GM23338 (cell line): Measurements from ENCODE around the gene CHST12. TPM values are rescaled to one million over a fixed set of nuclear protein-coding genes. Genes with fewer than 3 reads are reported as not detected.

Source experiments
- ATAC-seq: fragments of 200-7000 bp; cut with Tn5 transposase; 3 replicates; pipeline ENCODE4 v1.9.1; 2020
- DNase-seq: peaks from one replicate; pipeline ENCODE4 v3.0.0-alpha.2; 2015; ENCODE audit warnings: low spot score
- H2AFZ ChIP-seq: fragments of 200-600 bp; sonication (generic); 2 replicates; pipeline ENCODE4 v1.8.0; 2016; ENCODE audit warnings: antibody characterized with exemption, mild to moderate bottlenecking, moderate library complexity
- H3F3A ChIP-seq: fragments of 200-600 bp; sonication (generic); replicated peaks from 2 replicates; pipeline ENCODE4 v1.8.0; 2017; ENCODE audit warnings: antibody characterized with exemption, mixed run types, low read depth
- H3K27ac ChIP-seq: fragments of 200-600 bp; sonication (generic); 2 replicates; pipeline ENCODE4 v1.6.1; 2016; ENCODE audit warnings: low read depth
- H3K27me3 ChIP-seq: fragments of 200-600 bp; sonication (generic); 2 replicates; pipeline ENCODE4 v1.8.0; 2016; ENCODE audit warnings: mild to moderate bottlenecking, mixed run types, moderate library complexity; ENCODE audit not compliant: insufficient read depth
- H3K36me3 ChIP-seq: fragments of 200-600 bp; sonication (generic); 2 replicates; pipeline ENCODE4 v1.8.0; 2016; ENCODE audit warnings: mild to moderate bottlenecking; ENCODE audit not compliant: insufficient read depth
- H3K4me1 ChIP-seq: fragments of 200-600 bp; sonication (generic); 2 replicates; pipeline ENCODE4 v1.8.0; 2016; ENCODE audit warnings: mild to moderate bottlenecking, moderate library complexity; ENCODE audit not compliant: insufficient read depth
- H3K4me2 ChIP-seq: fragments of 200-600 bp; sonication (generic); 2 replicates; pipeline ENCODE4 v1.7.1; 2017; ENCODE audit warnings: mixed run types
- H3K4me3 ChIP-seq: fragments of 200-600 bp; sonication (generic); 2 replicates; pipeline ENCODE4 v1.6.1; 2016; ENCODE audit warnings: mixed run types
- H3K79me2 ChIP-seq: fragments of 200-600 bp; sonication (generic); replicated peaks from 2 replicates; pipeline ENCODE4 v1.8.0; 2017; ENCODE audit warnings: mild to moderate bottlenecking; ENCODE audit not compliant: insufficient read depth
- H3K9me2 ChIP-seq: fragments of 200-600 bp; sonication (generic); 2 replicates; pipeline ENCODE4 v1.8.0; 2017; ENCODE audit not compliant: insufficient read depth
- H4K20me1 ChIP-seq: fragments of 200-600 bp; sonication (generic); replicated peaks from 2 replicates; pipeline ENCODE4 v1.8.0; 2017; ENCODE audit warnings: mild to moderate bottlenecking; ENCODE audit not compliant: insufficient read depth
- H3K27ac Mint-ChIP-seq: 2 replicates; pipeline ENCODE4 v1.8.0; 2020; ENCODE audit warnings: inconsistent platforms, mild to moderate bottlenecking, moderate library complexity, mixed read lengths
- H3K27me3 Mint-ChIP-seq: 3 replicates; pipeline ENCODE4 v1.8.0; 2022; ENCODE audit warnings: low read depth, mild to moderate bottlenecking, moderate library complexity, mixed read lengths, inconsistent platforms; ENCODE audit not compliant: insufficient read depth, poor library complexity
- H3K36me3 Mint-ChIP-seq: 3 replicates; pipeline ENCODE4 v1.8.0; 2021; ENCODE audit warnings: low read depth, mild to moderate bottlenecking, inconsistent platforms, moderate library complexity, mixed read lengths
- H3K4me1 Mint-ChIP-seq: 3 replicates; pipeline ENCODE4 v1.8.0; 2020; ENCODE audit warnings: mild to moderate bottlenecking, inconsistent platforms, mixed read lengths
- H3K4me3 Mint-ChIP-seq: 3 replicates; pipeline ENCODE4 v1.8.0; 2021; ENCODE audit warnings: moderate library complexity, mild to moderate bottlenecking, inconsistent platforms, mixed read lengths
- H3K9me3 Mint-ChIP-seq: 3 replicates; pipeline ENCODE4 v1.8.0; 2020; ENCODE audit warnings: moderate library complexity, mild to moderate bottlenecking, inconsistent platforms, mixed read lengths
- CREB1 ChIP-seq: fragments of 250-450 bp; sonication (Bioruptor Pico); IDR thresholded peaks from 2 replicates; pipeline ENCODE4 v1.5.0; 2020; ENCODE audit warnings: low read depth, mild to moderate bottlenecking, moderate library complexity
- CTCF ChIP-seq, 2 experiments: fragments of 200-600 bp in 1 of 2; sonication (generic) in 1 of 2; conservative IDR thresholded peaks; 2 replicates each; pipeline versions ENCODE4 v1.5.1 to v1.6.1; 2016 to 2017; ENCODE audit warnings: antibody characterized with exemption in 2 of 2, low read depth in 2 of 2, mild to moderate bottlenecking in 2 of 2, moderate library complexity in 1 of 2
- EZH2 ChIP-seq: fragments of 200-600 bp; sonication (generic); IDR thresholded peaks from one replicate; pipeline ENCODE4 v1.8.0; 2017; ENCODE audit warnings: antibody characterized with exemption, mild to moderate bottlenecking, low read depth; ENCODE audit not compliant: unreplicated experiment
- EZH2phosphoT487 ChIP-seq: fragments of 200-600 bp; sonication (generic); IDR thresholded peaks from one replicate; pipeline ENCODE4 v1.8.1; 2018; ENCODE audit warnings: antibody characterized with exemption; ENCODE audit not compliant: unreplicated experiment
- JUNB ChIP-seq: IDR thresholded peaks from one replicate; pipeline ENCODE4 v1.6.1; 2016; ENCODE audit warnings: antibody characterized with exemption; ENCODE audit not compliant: unreplicated experiment
- POLR2AphosphoS5 ChIP-seq: IDR thresholded peaks from 2 replicates; pipeline ENCODE4 v1.6.1; 2016; ENCODE audit warnings: antibody characterized with exemption, low read depth
- REST ChIP-seq: IDR thresholded peaks from one replicate; pipeline ENCODE4 v1.6.1; 2018; ENCODE audit warnings: antibody characterized with exemption; ENCODE audit not compliant: unreplicated experiment
- STAT1 ChIP-seq: IDR thresholded peaks from one replicate; pipeline ENCODE4 v1.6.1; 2016; ENCODE audit warnings: antibody characterized with exemption; ENCODE audit not compliant: unreplicated experiment
- ZNF114 ChIP-seq: fragments of 250-450 bp; sonication (Bioruptor Pico); IDR thresholded peaks from 2 replicates; pipeline ENCODE4 v1.5.0; 2020; ENCODE audit warnings: mild to moderate bottlenecking, moderate library complexity
- polyA plus RNA-seq: library from polyadenylated mRNA; unstranded; fragments of >200 nt; fragmentation: Nextera tagmentation; extraction: Ambion mirVana; gene quantifications from 2 replicates; pipeline ENCODE4 v1.2.1, GENCODE V29; 2016
- total RNA-seq: library from RNA; depleted of rRNA; stranded (reverse); fragments of >200 nt; shearing (Covaris generic); gene quantifications from 2 replicates; pipeline ENCODE4 v1.2.3, GENCODE V29; 2014

The CHST12 gene
- total and polyA plus RNA-seq, 2 experiments from 2014 or later, result 10.1 to 14.6 TPM

GRCh38 chr7:2492038-2492437, 88.6 kb downstream of the CHST12 start:
- no peak overlapping the region for H3K4me2 ChIP-seq
- no peak overlapping the region for H3K27ac Mint-ChIP-seq
- H3K4me3 Mint-ChIP-seq, result no peak overlapping the region
- no peaks in the 10 kb centered on the region for H3K36me3 ChIP-seq
- H3K9me3 Mint-ChIP-seq, result peaks cover 3% of the 10 kb centered on the region; the same call in 2 of the 3 replicates
- H3K36me3 Mint-ChIP-seq, result no peaks in the 10 kb centered on the region; the same call in 1 of the 3 replicates
- no peak overlapping the region for H2AFZ ChIP-seq
- no peaks in the 10 kb centered on the region for H3K79me2 ChIP-seq
- no peaks in the 10 kb centered on the region; the same call in 1 of the 2 replicates for H3K4me1 ChIP-seq
- H3K27me3 Mint-ChIP-seq, result peaks cover 13% of the 10 kb centered on the region
- no peak overlapping the region for H3K27ac ChIP-seq
- no peaks in the 10 kb centered on the region for H3K9me2 ChIP-seq
- H3K27me3 ChIP-seq, result no peaks in the 10 kb centered on the region
- H3F3A ChIP-seq, result no peaks in the 10 kb centered on the region
- H4K20me1 ChIP-seq, result no peaks in the 10 kb centered on the region
- ATAC-seq (no peak), DNase-seq (no peak)
- H3K4me1 Mint-ChIP-seq, result peaks cover 13% of the 10 kb centered on the region; the same call in 2 of the 3 replicates
- TF ChIP-seq EZH2 (no peak), CREB1 (no peak), CTCF (conservative IDR thresholded peaks at IDR 0.05; ENCODE audit: low read depth in 2 of 2) (no peak), JUNB (no peak), ZNF114 (CRISPR knock-in tag) (no peak), REST (no peak), STAT1 (no peak), EZH2phosphoT487 (no peak), POLR2AphosphoS5 (no peak)
- no peak overlapping the region for H3K4me3 ChIP-seq
